ENCODE measurements around the gene ROCK2. TPM values are rescaled to one million over a fixed set of nuclear protein-coding genes. Genes with fewer than 3 reads are reported as not detected.

Gene ROCK2
- polyA plus RNA-seq, 3 donors: 2.8 to 10.2 (median 4.3) TPM

DNA sequence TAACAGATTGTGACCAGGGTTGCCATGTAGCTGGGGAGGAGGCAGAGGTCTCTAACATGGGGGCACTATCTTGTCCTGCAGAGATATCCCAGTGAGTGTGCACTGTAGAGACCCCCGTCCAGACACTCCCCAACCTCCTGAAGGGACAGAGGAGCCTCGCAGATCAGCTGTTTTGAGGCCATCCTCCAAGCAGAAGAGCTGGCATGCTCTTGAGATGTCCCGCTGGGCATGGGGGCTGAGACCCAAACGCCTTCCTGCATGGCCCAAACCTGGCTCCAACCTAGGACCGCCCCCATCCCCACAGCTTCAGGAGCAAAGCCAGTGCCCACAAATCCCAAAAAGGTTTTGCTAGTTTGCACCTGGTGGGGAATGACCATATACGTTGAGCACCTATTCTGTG is 191.8 kb downstream of the ROCK2 start:
- Mint-ChIP-seq H3K27me3 (ENCODE audit: low read depth in 3 of 3) (peaks cover 0 to 4% (median 4%) of the 10 kb centered on the region in 3 donors), H3K9me3 (peaks cover 0 to under 1% (median 0%) of the 10 kb centered on the region in 7 donors), H3K4me1 (peaks cover 23% of the 10 kb centered on the region), H3K4me3 (no peak overlapping the region), H3K27ac (no peak overlapping the region), H3K36me3 (no peaks in the 10 kb centered on the region)
- no peak overlapping the region for H2AFZ ChIP-seq (ENCODE audit: insufficient read depth, low read depth, low read length, poor library complexity, severe bottlenecking)
- peaks cover 15% of the 10 kb centered on the region for H4K20me1 ChIP-seq (ENCODE audit: insufficient read depth, low read length)
- H3K4me3 ChIP-seq (replicated peaks in 1 of 3; ENCODE audit: low read depth in 2 of 3, low read length in 3 of 3): no peak overlapping the region
- H3K9me3 ChIP-seq (replicated peaks in 1 of 2; ENCODE audit: control insufficient read depth in 1 of 2, insufficient read depth in 1 of 2, low read length in 2 of 2): peaks cover 0 to 2% of the 10 kb centered on the region in 2 donors
- no peaks in the 10 kb centered on the region for H3K36me3 ChIP-seq (replicated peaks in 1 of 2; ENCODE audit: control insufficient read depth in 1 of 2, insufficient read depth in 2 of 2, low read length in 2 of 2)
- WGBS (ENCODE audit: insufficient coverage): 88% methylated on average over 6 of the region's 6 CpGs
- H3K9ac ChIP-seq (ENCODE audit: insufficient read depth, low read length, poor library complexity, severe bottlenecking): no peak overlapping the region
- H3K4me1 ChIP-seq (ENCODE audit: control insufficient read depth in 1 of 2, insufficient read depth in 2 of 2, low read length in 2 of 2): peaks cover 26 to 33% of the 10 kb centered on the region in 2 donors
- H3K4me2 ChIP-seq (replicated peaks; ENCODE audit: extremely low read depth, low read length, poor library complexity, severe bottlenecking): no peak overlapping the region
- intact Hi-C loops (cut with micrococcal nuclease): loop anchor here (5.0 to 10.0 kb wide), 4 partner anchors 40 to 312 kb away; partner anchors contain the start of genes E2F6 (in 1 of the 2) and ROCK2 (in 1 of the 2)
- H3K79me2 ChIP-seq (ENCODE audit: insufficient read depth, low read length): peaks cover 18% of the 10 kb centered on the region
- H3K27ac ChIP-seq (ENCODE audit: low read depth in 1 of 2, low read length in 2 of 2): no peak overlapping the region
- no peak for DNase-seq
- H3K27me3 ChIP-seq (ENCODE audit: control insufficient read depth in 2 of 2, insufficient read depth in 2 of 2, low read length in 2 of 2): no peaks in the 10 kb centered on the region
- TF ChIP-seq, protein P1, sequence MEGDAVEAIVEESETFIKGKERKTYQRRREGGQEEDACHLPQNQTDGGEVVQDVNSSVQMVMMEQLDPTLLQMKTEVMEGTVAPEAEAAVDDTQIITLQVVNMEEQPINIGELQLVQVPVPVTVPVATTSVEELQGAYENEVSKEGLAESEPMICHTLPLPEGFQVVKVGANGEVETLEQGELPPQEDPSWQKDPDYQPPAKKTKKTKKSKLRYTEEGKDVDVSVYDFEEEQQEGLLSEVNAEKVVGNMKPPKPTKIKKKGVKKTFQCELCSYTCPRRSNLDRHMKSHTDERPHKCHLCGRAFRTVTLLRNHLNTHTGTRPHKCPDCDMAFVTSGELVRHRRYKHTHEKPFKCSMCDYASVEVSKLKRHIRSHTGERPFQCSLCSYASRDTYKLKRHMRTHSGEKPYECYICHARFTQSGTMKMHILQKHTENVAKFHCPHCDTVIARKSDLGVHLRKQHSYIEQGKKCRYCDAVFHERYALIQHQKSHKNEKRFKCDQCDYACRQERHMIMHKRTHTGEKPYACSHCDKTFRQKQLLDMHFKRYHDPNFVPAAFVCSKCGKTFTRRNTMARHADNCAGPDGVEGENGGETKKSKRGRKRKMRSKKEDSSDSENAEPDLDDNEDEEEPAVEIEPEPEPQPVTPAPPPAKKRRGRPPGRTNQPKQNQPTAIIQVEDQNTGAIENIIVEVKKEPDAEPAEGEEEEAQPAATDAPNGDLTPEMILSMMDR (IDR thresholded peaks at IDR 0.05): no peak

DNA sequence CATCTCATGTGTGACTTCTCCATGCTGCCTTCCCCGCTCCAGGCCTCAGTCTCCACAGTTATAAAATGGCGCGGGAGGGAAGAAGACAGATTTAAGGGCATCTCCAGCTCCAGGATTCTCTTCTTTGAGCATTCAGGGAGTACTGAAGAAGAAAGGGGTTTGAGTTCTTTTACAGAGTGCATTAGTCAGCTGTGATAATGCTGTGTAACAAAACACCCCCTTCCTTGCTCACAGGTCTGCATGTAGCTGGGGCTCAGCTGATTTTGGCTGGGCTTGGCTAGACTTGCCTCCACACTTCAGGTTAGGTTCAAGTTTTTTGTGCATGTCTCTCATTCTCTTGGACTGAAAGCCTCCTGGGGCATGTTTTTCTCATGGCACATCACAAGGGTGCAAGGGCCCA is 197.2 kb downstream of the ROCK2 start:
- no peak overlapping the region for H3K4me2 ChIP-seq (replicated peaks; ENCODE audit: extremely low read depth, low read length, poor library complexity, severe bottlenecking)
- peaks cover 0 to 19% of the 10 kb centered on the region in 2 donors for H3K9me3 ChIP-seq (replicated peaks in 1 of 2; ENCODE audit: control insufficient read depth in 1 of 2, insufficient read depth in 1 of 2, low read length in 2 of 2)
- no peak overlapping the region for H3K27ac ChIP-seq (ENCODE audit: low read depth in 1 of 2, low read length in 2 of 2)
- TF ChIP-seq, protein P1 (IDR thresholded peaks at IDR 0.05): no peak
- Mint-ChIP-seq H3K27ac (no peak overlapping the region), H3K4me3 (no peak overlapping the region), H3K9me3 (peaks cover 5 to 13% (median 11%) of the 10 kb centered on the region in 7 donors), H3K4me1 (peaks cover 16% of the 10 kb centered on the region), H3K27me3 (ENCODE audit: low read depth in 3 of 3) (peaks cover 2 to 18% (median 7%) of the 10 kb centered on the region in 3 donors), H3K36me3 (peaks cover 0 to 5% of the 10 kb centered on the region in 2 donors)
- intact Hi-C loops (cut with micrococcal nuclease): no loop called here
- H2AFZ ChIP-seq (ENCODE audit: insufficient read depth, low read depth, low read length, poor library complexity, severe bottlenecking): no peak overlapping the region
- no peaks in the 10 kb centered on the region for H3K36me3 ChIP-seq (replicated peaks in 1 of 2; ENCODE audit: control insufficient read depth in 1 of 2, insufficient read depth in 2 of 2, low read length in 2 of 2)
- H3K4me1 ChIP-seq (ENCODE audit: control insufficient read depth in 1 of 2, insufficient read depth in 2 of 2, low read length in 2 of 2): peaks cover 17 to 26% of the 10 kb centered on the region in 2 donors
- H3K79me2 ChIP-seq (ENCODE audit: insufficient read depth, low read length): no peaks in the 10 kb centered on the region
- no peak overlapping the region for H3K9ac ChIP-seq (ENCODE audit: insufficient read depth, low read length, poor library complexity, severe bottlenecking)
- no peaks in the 10 kb centered on the region for H3K27me3 ChIP-seq (ENCODE audit: control insufficient read depth in 2 of 2, insufficient read depth in 2 of 2, low read length in 2 of 2)
- no peak for DNase-seq
- H4K20me1 ChIP-seq (ENCODE audit: insufficient read depth, low read length): no peaks in the 10 kb centered on the region
- no peak overlapping the region for H3K4me3 ChIP-seq (replicated peaks in 1 of 3; ENCODE audit: low read depth in 2 of 3, low read length in 3 of 3)
- WGBS (ENCODE audit: insufficient coverage): no CpG with 5 or more reads among the region's 3 CpGs
